ENCODE results near the gene RPL31. TPM values are rescaled to one million over a fixed set of nuclear protein-coding genes. Genes with fewer than 3 reads are reported as not detected.

RPL31 gene
- total and polyA plus RNA-seq, 9 of the 15 experiments (the other 6 are each of a cell fraction or from before 2014, with no cell fraction given), result 1,176 to 6,037 (median 2,997) TPM

GRCh38 chr2:100984892-100985307 lies 17.2 kb upstream of the RPL31 start (continued):
- TF ChIP-seq NFXL1 (CRISPR knock-in tag; IDR thresholded peaks at IDR 0.05), result no peak
- no peak for TF ChIP-seq USF2 (CRISPR knock-in tag; IDR thresholded peaks at IDR 0.05)
- no peak for TF ChIP-seq ZNF134 (CRISPR knock-in tag; conservative IDR thresholded peaks at IDR 0.05)
- TF ChIP-seq SOX6 (IDR thresholded peaks at IDR 0.05), result no peak
- peak; percentile 83 to 88 (median 86) for TF ChIP-seq CTCF (IDR thresholded peaks at IDR 0.05 in 2 of 3, conservative IDR thresholded peaks at IDR 0.05 in 1 of 3; ENCODE audit: insufficient read depth in 2 of 3, low read depth in 1 of 3, low read length in 3 of 3)
- TF ChIP-seq U2AF1 (optimal IDR thresholded peaks at IDR 0.05; ENCODE audit: low read depth, low read length), result no peak
- peak; percentile 28; the same call in 1 of the 2 replicates for TF ChIP-seq ATF7 (IDR thresholded peaks at IDR 0.05)
- no peak for TF ChIP-seq KDM4B (IDR thresholded peaks at IDR 0.05; ENCODE audit: borderline replicate concordance in 2 of 2, low read depth in 1 of 2)
- no peak for TF ChIP-seq NBN (IDR thresholded peaks at IDR 0.05; ENCODE audit: low read depth)
- no peak for TF ChIP-seq RBM25 (IDR thresholded peaks at IDR 0.05; ENCODE audit: low read depth, low read length, severe bottlenecking)
- TF ChIP-seq TBL1XR1 (IDR thresholded peaks at IDR 0.05; ENCODE audit: low read length in 2 of 2), result no peak
- peak; percentile 92 for TF ChIP-seq REST (IDR thresholded peaks at IDR 0.05; ENCODE audit: borderline replicate concordance)
- no peak for TF ChIP-seq REST (CRISPR knock-in tag; IDR thresholded peaks at IDR 0.05; ENCODE audit: low read depth)
- TF ChIP-seq VEZF1 (CRISPR knock-in tag; IDR thresholded peaks at IDR 0.05), result peak; percentile 48
- no peak for TF ChIP-seq KAT7 (CRISPR knock-in tag; IDR thresholded peaks at IDR 0.05; ENCODE audit: borderline replicate concordance)
